Endothelial cell of umbilical vein (primary cell): Measurements from ENCODE around the gene LYPD5. TPM values are rescaled to one million over a fixed set of nuclear protein-coding genes. Genes with fewer than 3 reads are reported as not detected.

Experiments used
- BruUV-seq: library from RNA; stranded (reverse); fragments of 400-500 nt; replicated peaks from 2 replicates; lab custom pipeline; 2021; lab: Mats Ljungman, UMichigan
- CTCF ChIA-PET: fragments of 300-600, 350-600 bp; sonication (Branson Sonifier 250); formaldehyde crosslinking; loops from one replicate; lab custom pipeline; 2021; ENCODE audit warnings: antibody characterized with exemption, inconsistent platforms; lab: Charles Lee
- POLR2A ChIA-PET: fragments of 300-600, 350-600 bp; sonication (Branson Sonifier 250); formaldehyde crosslinking; loops from one replicate; lab custom pipeline; 2021; ENCODE audit warnings: antibody characterized with exemption, inconsistent platforms; lab: Charles Lee
- DNase-seq: peaks from one replicate; pipeline ENCODE4 v3.0.0-alpha.2; 2011; ENCODE audit warnings: low read depth, low spot score
- FAIRE-seq: peaks from 2 replicates; lab custom pipeline; 2011; peaks lifted over from hg19 to GRCh38; lab: Jason Lieb, UNC
- H2AFZ ChIP-seq: 2 replicates; pipeline ENCODE4 v1.6.0; 2012; ENCODE audit warnings: low read depth, low read length, control low read depth, inconsistent platforms
- H3K27ac ChIP-seq: 2 replicates; pipeline ENCODE4 v1.5.1; 2011; ENCODE audit warnings: low read depth, mild to moderate bottlenecking, control low read depth, low read length, moderate library complexity; ENCODE audit not compliant: insufficient read depth
- H3K27me3 ChIP-seq, 2 experiments: 2 replicates each; pipeline versions ENCODE4 v1.6.0 to v1.6.1; 2011; ENCODE audit warnings: low read length in 2 of 2, mixed read lengths in 1 of 2; ENCODE audit not compliant: control insufficient read depth in 2 of 2, insufficient read depth in 2 of 2
- H3K36me3 ChIP-seq, 2 experiments: 2 replicates in 1 of 2; 3 replicates in 1 of 2; pipeline ENCODE4 v1.5.1; 2011; ENCODE audit warnings: low read length in 2 of 2, mild to moderate bottlenecking in 1 of 2, moderate library complexity in 1 of 2; ENCODE audit not compliant: control insufficient read depth in 2 of 2, insufficient read depth in 2 of 2; ENCODE audit errors: extremely low read depth in 1 of 2
- H3K4me1 ChIP-seq: 3 replicates; pipeline ENCODE4 v1.5.1; 2011; ENCODE audit warnings: mild to moderate bottlenecking, low read length; ENCODE audit not compliant: control insufficient read depth, insufficient read depth; ENCODE audit errors: extremely low read depth
- H3K4me2 ChIP-seq: 2 replicates; pipeline ENCODE4 v1.6.1; 2011; ENCODE audit warnings: low read length, control low read depth, mixed read lengths; ENCODE audit not compliant: insufficient read depth
- H3K4me3 ChIP-seq, 3 experiments: fragments of 200-600 bp in 1 of 3; sonication (generic), shearing (Covaris generic) in 1 of 3; replicated peaks in 1 of 3; 2 replicates each; pipeline ENCODE4 v1.5.1; 2011 to 2016; ENCODE audit warnings: control low read depth in 3 of 3, low read length in 3 of 3, mild to moderate bottlenecking in 2 of 3, inconsistent platforms in 1 of 3, low read depth in 1 of 3, moderate library complexity in 1 of 3; ENCODE audit not compliant: insufficient read depth in 1 of 3
- H3K79me2 ChIP-seq: 2 replicates; pipeline ENCODE4 v1.6.0; 2012; ENCODE audit warnings: low read length, inconsistent platforms; ENCODE audit not compliant: control insufficient read depth, insufficient read depth
- H3K9ac ChIP-seq: replicated peaks from 2 replicates; pipeline ENCODE3; 2011; ENCODE audit warnings: low read length, control low read depth; ENCODE audit not compliant: insufficient read depth; ENCODE audit errors: extremely low read depth
- H3K9me1 ChIP-seq: replicated peaks from 3 replicates; pipeline ENCODE4 v1.6.0; 2011; ENCODE audit warnings: mild to moderate bottlenecking, low read length; ENCODE audit not compliant: control insufficient read depth, insufficient read depth; ENCODE audit errors: extremely low read depth
- H3K9me3 ChIP-seq: replicated peaks from 2 replicates; pipeline ENCODE4 v1.5.1; 2012; ENCODE audit warnings: low read length, inconsistent platforms; ENCODE audit not compliant: control insufficient read depth, insufficient read depth
- H4K20me1 ChIP-seq: replicated peaks from 2 replicates; pipeline ENCODE3; 2011; ENCODE audit warnings: mild to moderate bottlenecking, low read length; ENCODE audit not compliant: control insufficient read depth, insufficient read depth; ENCODE audit errors: extremely low read depth
- CTCF ChIP-seq, 2 donors: IDR thresholded peaks; 1 replicate in 1 of 2; 2 replicates in 1 of 2; pipeline ENCODE4 v1.5.1; 2011; ENCODE audit warnings: low read length in 2 of 2, mild to moderate bottlenecking in 2 of 2, moderate library complexity in 2 of 2, control low read depth in 1 of 2, inconsistent platforms in 1 of 2, low read depth in 1 of 2; ENCODE audit not compliant: insufficient read depth in 1 of 2; ENCODE audit errors: extremely low read depth in 1 of 2
- EZH2 ChIP-seq: IDR thresholded peaks from 2 replicates; pipeline ENCODE4 v1.6.1; 2012; ENCODE audit warnings: borderline replicate concordance, low read depth, mild to moderate bottlenecking, moderate library complexity, low read length, inconsistent platforms; ENCODE audit not compliant: severe bottlenecking
- FOS ChIP-seq: IDR thresholded peaks from 2 replicates; pipeline ENCODE4 v1.6.1; 2011; ENCODE audit warnings: mild to moderate bottlenecking, low read length, moderate library complexity, borderline replicate concordance; ENCODE audit not compliant: insufficient read depth
- GATA2 ChIP-seq: IDR thresholded peaks from 2 replicates; pipeline ENCODE4 v1.7.0; 2011; ENCODE audit warnings: low read depth, mild to moderate bottlenecking, moderate library complexity, mixed read lengths, low read length; ENCODE audit not compliant: insufficient read length, insufficient read depth
- JUN ChIP-seq: IDR thresholded peaks from 2 replicates; pipeline ENCODE4 v1.6.1; 2011; ENCODE audit warnings: borderline replicate concordance, low read depth; ENCODE audit not compliant: insufficient read length, insufficient read depth
- MYC ChIP-seq: IDR thresholded peaks from one replicate; pipeline ENCODE4 v1.6.1; 2011; ENCODE audit warnings: mild to moderate bottlenecking, low read depth, low read length
- POLR2A ChIP-seq: IDR thresholded peaks from 2 replicates; pipeline ENCODE4 v1.6.1; 2012; ENCODE audit warnings: low read depth, mild to moderate bottlenecking, control low read depth, low read length
- POLR2AphosphoS5 ChIP-seq: IDR thresholded peaks from 2 replicates; pipeline ENCODE4 v1.6.1; 2012; ENCODE audit warnings: low read depth, mild to moderate bottlenecking, control low read depth, low read length, moderate library complexity; ENCODE audit not compliant: insufficient read depth
- dilution Hi-C: fragments of 300-500 bp; cut with MboI; formaldehyde crosslinking; loops from one replicate; pipeline ENCODE4 v1.15.0; 2019; ENCODE audit warnings: low sequenced_read_pairs; ENCODE audit not compliant: extremely low pct_ligation_motif_present
- intact Hi-C: fragments of 100-400 bp; cut with micrococcal nuclease; formaldehyde crosslinking; loops from one replicate; pipeline ENCODE4 v1.10.0; 2022
- polyA plus RNA-seq, 4 experiments: library from polyadenylated mRNA; depleted of rRNA in 3 of 4; stranded (reverse) in 3 of 4; unstranded in 1 of 4; fragments of >200 nt; gene quantifications; 2 replicates each; pipeline versions ENCODE4 v1.2.1 to v1.2.3, GENCODE V29; 2011 to 2012; ENCODE audit warnings: missing spikeins in 1 of 4
- total RNA-seq: library from RNA; stranded (reverse); gene quantifications from 2 replicates; pipeline ENCODE4 v1.2.3, GENCODE V29; 2021
- TF ChIP-seq, protein P1 (sequence below): IDR thresholded peaks from 2 replicates; pipeline ENCODE4 v1.6.1; 2011; ENCODE audit not compliant: insufficient read depth, insufficient read length

LYPD5 gene
- total and polyA plus RNA-seq, 2 donors (not counting 3 experiments of a cell fraction or from before 2014, with no cell fraction given), result 0.28 TPM; not detected in 1

DNA sequence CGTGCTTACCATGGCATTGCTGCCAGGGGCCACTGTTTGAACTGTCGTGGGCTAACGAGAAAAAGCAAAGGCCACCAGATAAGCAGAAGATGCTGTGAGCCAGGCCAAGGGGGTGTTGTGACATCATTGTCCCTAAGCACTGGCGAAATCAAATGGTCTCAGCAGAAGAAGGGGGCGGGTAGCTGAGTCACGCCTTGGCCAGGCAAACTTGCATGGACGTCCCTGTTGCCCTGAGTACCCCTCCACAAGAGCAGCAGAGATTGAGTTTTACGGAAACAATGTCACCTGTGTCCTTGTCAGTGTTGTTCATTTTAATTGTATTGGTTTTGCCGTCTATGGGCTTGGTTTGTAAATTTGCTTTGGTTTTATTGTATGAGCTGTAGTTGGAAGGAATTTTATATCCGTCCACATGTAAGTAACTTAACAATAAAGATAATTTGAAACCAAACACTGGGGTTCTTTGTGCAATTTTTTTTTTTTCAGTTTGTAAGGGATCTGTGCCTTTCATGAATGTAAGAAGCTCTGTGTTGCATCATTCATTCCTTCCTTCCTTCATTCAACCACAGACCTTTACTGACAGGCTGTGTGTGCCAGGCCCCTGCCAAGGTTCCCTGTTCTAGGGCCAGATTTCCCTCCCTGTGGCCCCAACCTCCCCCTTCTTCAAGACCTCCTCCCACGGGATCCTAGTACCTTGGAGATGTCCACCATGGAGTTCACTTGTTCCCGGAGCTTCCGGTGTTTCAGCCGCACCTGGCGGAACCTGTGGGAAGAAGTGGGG lies 33.8 kb downstream of the LYPD5 start:
- Histone ChIP-seq H3K27me3 (peaks cover 0 to 3% of the 10 kb centered on the region in 2 experiments), H3K36me3 (no peaks in the 10 kb centered on the region), H3K4me3 (no peak overlapping the region), H3K9me3 (no peaks in the 10 kb centered on the region), H3K4me2 (no peak overlapping the region), H3K9ac (no peak overlapping the region), H4K20me1 (no peaks in the 10 kb centered on the region), H3K79me2 (no peaks in the 10 kb centered on the region), H3K9me1 (no peaks in the 10 kb centered on the region), H2AFZ (no peak overlapping the region), H3K4me1 (peaks cover 15% of the 10 kb centered on the region), H3K27ac (no peak overlapping the region)
- no peak for DNase-seq
- BruUV-seq, result no TSS peak
- intact Hi-C loops (loop anchor here (5.0 kb wide), 1 partner anchor 66 kb away; no protein-coding TSS in a partner anchor), dilution Hi-C loops (no loop called here)
- no peak for FAIRE-seq
- ChIA-PET CTCF (interaction anchor here (1.2 to 4.9 kb wide), 7 partner anchors 9 to 41 kb away, joined by 4 to 114 read pairs (median 19); no protein-coding TSS in a partner anchor), POLR2A (no interaction called here)
- no peak for TF ChIP-seq GATA2
- TF ChIP-seq, protein P1, sequence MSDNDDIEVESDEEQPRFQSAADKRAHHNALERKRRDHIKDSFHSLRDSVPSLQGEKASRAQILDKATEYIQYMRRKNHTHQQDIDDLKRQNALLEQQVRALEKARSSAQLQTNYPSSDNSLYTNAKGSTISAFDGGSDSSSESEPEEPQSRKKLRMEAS, result no peak
- TF ChIP-seq EZH2, result no peak
- TF ChIP-seq POLR2A, result no peak
- no peak for TF ChIP-seq POLR2AphosphoS5
- no peak for TF ChIP-seq CTCF (IDR thresholded peaks at IDR 0.05; ENCODE audit: extremely low read depth in 1 of 2, insufficient read depth in 1 of 2, low read depth in 1 of 2, low read length in 2 of 2)
- TF ChIP-seq FOS, result no peak
- TF ChIP-seq JUN, result no peak
- no peak for TF ChIP-seq MYC
